Muscle of arm (tissue), 14 donors: ENCODE measurements around the gene NPR3. TPM values are rescaled to one million over a fixed set of nuclear protein-coding genes. Genes with fewer than 3 reads are reported as not detected.

Source experiments
- DNase-seq: peaks from one replicate; pipeline ENCODE4 v3.0.0-alpha.2; 2013
- long read RNA-seq, 11 donors: transcript quantifications; one replicate each; lab custom pipeline, GENCODE V29; 2026
- polyA plus RNA-seq, 12 donors: library from polyadenylated mRNA; unstranded; fragments of 120-200 nt; gene quantifications; one replicate each; pipeline ENCODE4 v1.2.1, GENCODE V29; 2013; ENCODE audit not compliant: insufficient read length in 12 of 12

Gene NPR3
- polyA plus RNA-seq: 10 to 100 TPM in 11 of 12 donors, not detected in 1; 11.8 to 34.5 (median 20.2) TPM
- long read RNA-seq, donor 1, full-length matches to known transcripts: 4 of 4 reads
- long read RNA-seq, donor 1, partial matches to known transcripts: 0 of 4 reads
- long read RNA-seq, donor 1, other reads (novel, unspliced or antisense): 0 of 4 reads
- long read RNA-seq, donor 2, full-length matches to known transcripts: 6 of 6 reads
- long read RNA-seq, donor 2, partial matches to known transcripts: 0 of 6 reads
- long read RNA-seq, donor 2, other reads (novel, unspliced or antisense): 0 of 6 reads
- long read RNA-seq, donor 3, full-length matches to known transcripts: 3 of 3 reads
- long read RNA-seq, donor 3, partial matches to known transcripts: 0 of 3 reads
- long read RNA-seq, donor 3, other reads (novel, unspliced or antisense): 0 of 3 reads
- long read RNA-seq, donor 4, full-length matches to known transcripts: 3 of 3 reads
- long read RNA-seq, donor 4, partial matches to known transcripts: 0 of 3 reads
- long read RNA-seq, donor 4, other reads (novel, unspliced or antisense): 0 of 3 reads
- long read RNA-seq, donor 5, full-length matches to known transcripts: 5 of 5 reads
- long read RNA-seq, donor 5, partial matches to known transcripts: 0 of 5 reads
- long read RNA-seq, donor 5, other reads (novel, unspliced or antisense): 0 of 5 reads
- long read RNA-seq, donor 6, full-length matches to known transcripts: 4 of 4 reads
- long read RNA-seq, donor 6, partial matches to known transcripts: 0 of 4 reads
- long read RNA-seq, donor 6, other reads (novel, unspliced or antisense): 0 of 4 reads
- long read RNA-seq, donor 7, full-length matches to known transcripts: 5 of 11 reads
- long read RNA-seq, donor 7, partial matches to known transcripts: 6 of 11 reads
- long read RNA-seq, donor 7, other reads (novel, unspliced or antisense): 0 of 11 reads
- long read RNA-seq, donor 8, full-length matches to known transcripts: 6 of 6 reads
- long read RNA-seq, donor 8, partial matches to known transcripts: 0 of 6 reads
- long read RNA-seq, donor 8, other reads (novel, unspliced or antisense): 0 of 6 reads
- long read RNA-seq, donor 9, partial matches to known transcripts: 0 of 1 reads
- long read RNA-seq, donor 9, other reads (novel, unspliced or antisense): 0 of 1 reads
- long read RNA-seq, donor 10, full-length matches to known transcripts: 6 of 6 reads
- long read RNA-seq, donor 10, partial matches to known transcripts: 0 of 6 reads
- long read RNA-seq, donor 10, other reads (novel, unspliced or antisense): 0 of 6 reads
- long read RNA-seq, donor 11, full-length matches to known transcripts: 7 of 7 reads
- long read RNA-seq, donor 11, partial matches to known transcripts: 0 of 7 reads
- long read RNA-seq, donor 11, other reads (novel, unspliced or antisense): 0 of 7 reads

GRCh38 chr5:32710550-32711361 lies at the start of gene NPR3:
Gene NPR3, plus strand, starts transcription at chr5:32711321. Its CDS starts 456 bp downstream, at chr5:32711777.
- peak; percentile 40 for DNase-seq

- no peak for DNase-seq
Observed at GRCh38 chr5:32664523-32664922, 46.6 kb upstream of the NPR3 start.

DNA sequence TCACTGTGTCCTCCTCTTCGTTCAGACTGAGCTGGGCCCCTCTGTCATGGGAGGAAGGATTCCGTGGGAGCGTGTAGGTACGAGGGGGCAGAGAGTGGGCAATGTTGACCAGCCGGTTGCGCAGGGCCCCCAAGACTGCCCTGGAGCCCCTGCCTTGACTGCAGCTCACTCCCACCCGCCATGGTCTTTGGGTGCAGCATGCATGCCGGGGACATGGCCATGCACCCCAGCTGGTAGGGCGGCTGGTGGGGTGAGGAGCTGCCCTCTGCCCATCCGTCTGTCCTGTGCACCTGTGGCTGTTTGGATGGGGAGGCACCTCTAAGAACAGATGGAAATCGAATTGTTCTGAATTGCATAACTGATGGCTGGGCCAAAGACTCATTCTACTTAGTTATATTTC lies 42.6 kb upstream of the NPR3 start:
- no peak for DNase-seq

GRCh38 chr5:32673272-32673671 lies 37.8 kb upstream of the NPR3 start:
- DNase-seq: no peak

DNA sequence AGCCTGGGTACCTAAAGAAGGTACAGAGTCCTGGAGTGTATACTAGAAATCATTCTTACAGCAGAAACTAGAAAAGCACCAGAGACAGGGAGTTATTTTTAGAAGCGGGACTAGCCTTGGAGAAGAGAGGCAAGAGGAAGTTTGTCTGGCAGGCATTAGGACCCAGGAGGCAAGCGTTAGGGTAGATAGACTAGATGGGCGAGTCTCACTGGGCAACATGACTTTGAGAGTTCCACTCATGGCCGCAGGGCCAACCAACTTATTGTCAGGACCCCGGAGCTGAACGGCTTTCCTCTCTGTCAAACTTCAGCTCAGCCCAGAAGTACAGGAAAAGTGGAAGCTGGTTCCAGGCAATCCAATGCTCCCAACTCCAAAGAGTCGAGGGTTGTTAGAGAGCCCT lies 34.1 kb upstream of the NPR3 start:
- DNase-seq: no peak

GRCh38 chr5:32678472-32678871 lies 32.6 kb upstream of the NPR3 start:
- DNase-seq: no peak

GRCh38 chr5:32679218-32679617 lies 31.9 kb upstream of the NPR3 start:
- DNase-seq: no peak

GRCh38 chr5:32680183-32680582 lies 30.9 kb upstream of the NPR3 start:
- DNase-seq: no peak

GRCh38 chr5:32683125-32683524 lies 28.0 kb upstream of the NPR3 start:
- no peak for DNase-seq

- no peak for DNase-seq
Observed at GRCh38 chr5:32684260-32684659, 26.9 kb upstream of the NPR3 start.

DNA sequence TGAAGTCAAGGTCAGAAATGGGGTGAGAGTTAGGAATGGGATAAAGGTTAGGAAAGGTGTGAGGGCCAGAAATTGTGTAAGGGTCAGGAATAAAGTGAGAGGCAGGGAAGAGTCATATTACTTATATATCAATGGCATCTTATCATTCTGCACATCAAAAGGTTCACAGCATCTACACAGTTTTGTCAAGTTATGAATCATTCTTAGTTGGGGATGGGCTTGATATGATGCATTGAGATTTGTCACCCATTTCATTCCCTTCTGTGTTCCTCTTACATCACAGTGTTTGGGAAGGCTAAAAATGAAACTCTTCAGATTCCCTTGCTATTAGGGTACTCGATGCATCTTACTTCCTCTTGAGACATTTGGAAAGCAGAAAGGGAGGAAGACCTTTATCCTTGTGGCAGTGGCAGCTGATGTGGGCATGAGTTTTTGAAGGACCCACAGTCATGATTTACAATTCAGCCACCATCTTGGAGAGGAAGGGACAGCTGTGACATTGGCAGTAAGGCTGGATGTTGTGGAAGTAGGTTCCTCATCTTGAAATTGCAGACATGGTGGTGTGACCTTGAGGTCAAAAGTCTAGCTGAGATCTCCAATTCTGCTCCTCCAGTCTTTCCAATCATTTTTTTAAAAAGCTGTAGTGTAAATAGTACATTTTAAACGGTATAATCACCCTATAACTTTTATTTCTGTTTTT lies 24.2 kb upstream of the NPR3 start:
- no peak for DNase-seq

GRCh38 chr5:32687499-32687831 lies 23.7 kb upstream of the NPR3 start:
- peak; percentile 32 for DNase-seq

DNA sequence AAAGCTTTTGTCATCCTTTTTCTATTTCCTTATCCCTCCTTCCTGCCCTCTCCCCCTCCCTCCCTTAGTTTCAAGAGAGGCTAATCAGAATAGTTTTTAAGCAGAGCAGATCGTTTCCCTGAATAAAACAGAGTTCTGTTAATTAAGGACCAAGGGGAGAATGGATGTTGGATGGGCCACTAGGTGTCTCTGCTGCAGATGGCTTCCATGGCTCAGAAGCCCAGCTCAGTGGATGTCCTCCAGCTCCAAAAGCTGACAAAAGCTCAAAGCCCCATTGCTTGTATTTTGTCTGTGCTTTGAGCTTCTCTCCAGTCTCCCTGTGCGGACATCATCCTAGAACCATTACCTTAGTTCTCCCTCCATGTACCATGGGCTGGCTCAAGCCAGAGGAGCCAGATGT lies 21.0 kb upstream of the NPR3 start:
- no peak for DNase-seq

DNA sequence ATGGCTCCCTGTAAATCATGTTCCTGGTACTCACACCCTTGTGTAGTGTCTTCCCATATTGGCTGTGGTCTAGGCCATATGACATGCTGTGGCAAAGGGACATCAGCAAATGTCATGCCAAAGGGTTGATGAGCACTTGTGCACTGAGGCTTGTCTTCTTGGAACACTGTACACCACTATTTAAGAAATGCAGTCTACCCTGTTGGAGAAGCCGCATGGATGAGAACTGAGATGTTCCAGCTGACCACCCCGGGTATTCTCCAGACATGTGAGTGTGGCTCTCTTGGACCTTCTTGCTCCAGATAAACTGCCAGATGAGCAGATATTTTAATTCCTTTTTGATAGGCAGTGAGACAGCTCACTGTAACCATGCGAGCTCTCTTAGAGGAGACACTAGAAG lies 20.5 kb upstream of the NPR3 start:
- no peak for DNase-seq

DNA sequence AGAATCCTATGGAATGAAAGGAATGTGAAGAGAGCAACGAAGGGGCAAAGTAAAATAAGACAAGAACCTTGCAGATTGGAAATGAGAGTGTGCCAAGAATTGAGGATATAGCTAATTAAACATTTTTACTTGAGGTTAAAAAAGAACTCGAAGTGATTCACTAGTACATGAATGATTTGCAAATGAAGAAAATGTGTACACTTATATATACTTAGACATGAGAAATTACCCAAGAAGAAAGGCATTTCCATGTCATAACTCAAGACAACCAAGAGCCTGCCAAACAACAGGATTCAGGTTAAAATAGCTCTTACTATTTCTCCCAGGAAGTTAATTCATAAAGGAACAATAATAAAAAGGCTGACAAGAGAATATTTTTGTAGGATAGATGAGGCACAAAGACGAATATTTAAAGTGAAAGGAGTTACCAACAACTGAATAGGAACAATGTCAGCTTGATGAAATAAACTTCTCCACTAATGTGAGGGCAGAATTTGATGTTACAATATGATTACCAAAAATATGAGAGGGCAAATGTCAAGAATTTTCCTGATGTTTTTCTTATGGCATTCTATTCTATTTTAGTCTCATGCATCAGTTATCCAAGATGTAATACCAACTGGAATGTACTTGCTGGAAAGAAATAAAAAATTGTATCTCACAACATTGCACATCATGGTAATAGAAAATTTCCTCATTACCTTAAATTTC lies 18.9 kb upstream of the NPR3 start:
- DNase-seq: no peak

DNA sequence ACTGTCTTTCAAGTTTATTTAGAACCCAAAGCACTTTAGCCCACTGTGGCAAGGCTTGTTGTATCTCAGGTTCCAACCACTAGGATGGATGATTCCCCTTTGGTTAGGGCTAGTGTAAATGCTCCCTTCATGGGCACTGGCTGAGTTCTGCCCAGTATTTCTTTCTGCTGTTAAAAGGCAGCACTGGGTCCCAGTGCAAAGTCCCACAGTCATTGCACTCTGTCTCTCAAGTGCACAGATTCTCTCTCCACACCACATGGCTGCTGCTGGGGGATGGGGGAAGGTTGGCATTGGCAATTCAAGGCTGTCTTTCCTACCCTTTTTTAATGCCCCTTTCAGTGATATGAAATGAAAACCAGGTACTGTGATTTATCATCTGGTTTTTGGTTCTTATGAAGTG lies 7.2 kb upstream of the NPR3 start:
- DNase-seq: no peak

DNA sequence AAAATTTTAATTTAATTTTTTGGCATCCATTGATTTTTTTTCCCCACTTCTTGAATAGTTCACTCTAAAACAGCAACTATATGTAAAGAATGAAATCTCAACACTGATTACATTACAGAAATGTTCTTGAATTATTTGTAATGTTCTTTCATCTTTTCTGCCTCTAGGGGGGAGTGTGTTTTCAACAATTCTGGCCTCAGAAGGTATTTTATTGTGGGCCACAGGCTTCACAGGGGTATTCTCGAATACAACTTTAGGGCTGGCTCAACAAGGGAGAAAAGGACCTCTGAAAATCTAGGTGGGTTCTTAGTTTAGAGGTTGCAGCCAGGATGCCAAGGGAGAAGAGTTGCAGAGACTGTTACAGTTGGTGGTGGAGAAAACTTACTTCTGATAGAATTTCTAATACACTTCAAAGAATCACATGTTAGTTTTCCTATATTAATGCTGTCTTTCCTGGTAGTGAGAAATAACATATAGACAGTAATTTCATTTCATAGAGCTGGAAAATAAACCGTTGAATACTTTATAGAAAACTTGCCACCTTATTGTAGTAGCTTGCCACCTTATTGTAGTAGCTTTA lies 3.6 kb upstream of the NPR3 start:
- DNase-seq: peak; percentile 36

DNA sequence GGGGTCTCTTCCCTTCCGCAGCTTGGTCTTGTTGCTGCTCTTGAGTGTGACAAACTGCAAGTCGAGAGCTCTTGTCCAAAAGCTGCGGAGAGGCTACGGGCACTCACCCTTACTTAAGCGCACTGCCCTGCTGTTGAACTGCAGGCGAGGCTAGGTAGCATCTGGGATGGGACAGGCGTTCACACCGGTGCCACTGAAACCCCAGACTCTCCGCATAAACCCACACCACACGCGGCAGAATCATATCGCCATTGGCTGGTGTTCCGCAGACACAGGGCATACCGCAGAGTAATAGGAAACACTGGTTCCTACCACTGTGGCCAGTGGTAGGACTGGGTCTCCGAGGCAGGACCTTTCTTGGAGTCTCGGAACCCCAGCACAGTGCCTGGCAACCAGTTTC lies 2.2 kb upstream of the NPR3 start:
- no peak for DNase-seq
